HEK293 (cell line): ENCODE results near the gene R3HDM2.

Experiments used
- AEBP2 ChIP-seq: fragments of 450-650 bp; formaldehyde crosslinking; IDR thresholded peaks from 2 replicates; pipeline ENCODE4 v1.5.1; 2016; ENCODE audit warnings: missing biosample characterization, missing genetic modification characterization, borderline replicate concordance
- HOXC10 ChIP-seq: sonication (generic); formaldehyde crosslinking; IDR thresholded peaks from 2 replicates; pipeline ENCODE4 v1.8.1; 2023; ENCODE audit warnings: mild to moderate bottlenecking, missing genetic modification reagents
- KLF7 ChIP-seq: fragments of 450-650 bp; formaldehyde crosslinking; IDR thresholded peaks from 2 replicates; pipeline ENCODE4 v1.5.1; 2016; ENCODE audit warnings: missing biosample characterization, missing genetic modification characterization, borderline replicate concordance
- MYNN ChIP-seq: fragments of 450-650 bp; formaldehyde crosslinking; IDR thresholded peaks from 2 replicates; pipeline ENCODE4 v1.5.1; 2016; ENCODE audit warnings: missing biosample characterization, missing genetic modification characterization, borderline replicate concordance
- MZF1 ChIP-seq: fragments of 450-650 bp; formaldehyde crosslinking; IDR thresholded peaks from 2 replicates; pipeline ENCODE4 v1.5.1; 2017; ENCODE audit warnings: missing biosample characterization, missing genetic modification characterization, borderline replicate concordance
- REPIN1 ChIP-seq: fragments of 450-650 bp; formaldehyde crosslinking; IDR thresholded peaks from 2 replicates; pipeline ENCODE4 v1.5.1; 2017; ENCODE audit warnings: missing biosample characterization, missing genetic modification characterization, low read depth
- SALL2 ChIP-seq: fragments of 450-650 bp; formaldehyde crosslinking; IDR thresholded peaks from 2 replicates; pipeline ENCODE4 v1.5.0; 2017; ENCODE audit warnings: missing biosample characterization, mild to moderate bottlenecking, missing genetic modification characterization, borderline replicate concordance
- ZBTB10 ChIP-seq: fragments of 450-650 bp; formaldehyde crosslinking; IDR thresholded peaks from 2 replicates; pipeline ENCODE4 v1.5.1; 2016; ENCODE audit warnings: missing biosample characterization, missing genetic modification characterization
- ZBTB44 ChIP-seq: fragments of 450-650 bp; IDR thresholded peaks from 2 replicates; pipeline ENCODE4 v1.5.1; 2018; ENCODE audit warnings: missing biosample characterization, mild to moderate bottlenecking, missing genetic modification characterization
- ZBTB8A ChIP-seq: fragments of 450-650 bp; formaldehyde crosslinking; IDR thresholded peaks from 2 replicates; pipeline ENCODE4 v1.5.1; 2016; ENCODE audit warnings: missing biosample characterization, missing genetic modification characterization
- ZNF114 ChIP-seq: fragments of 450-650 bp; formaldehyde crosslinking; IDR thresholded peaks from 2 replicates; pipeline ENCODE4 v1.5.0; 2017; ENCODE audit warnings: missing biosample characterization, missing genetic modification characterization
- ZNF184 ChIP-seq: fragments of 450-650 bp; IDR thresholded peaks from 2 replicates; pipeline ENCODE4 v1.5.1; 2018; ENCODE audit warnings: missing biosample characterization, mild to moderate bottlenecking, missing genetic modification characterization
- ZNF214 ChIP-seq: fragments of 450-650 bp; formaldehyde crosslinking; IDR thresholded peaks from 2 replicates; pipeline ENCODE4 v1.5.1; 2017; ENCODE audit warnings: missing biosample characterization, mild to moderate bottlenecking, missing genetic modification characterization, borderline replicate concordance
- ZNF280D ChIP-seq: fragments of 450-650 bp; formaldehyde crosslinking; IDR thresholded peaks from 2 replicates; pipeline ENCODE4 v1.5.1; 2016; ENCODE audit warnings: missing biosample characterization, missing genetic modification characterization
- ZNF426 ChIP-seq: fragments of 450-650 bp; formaldehyde crosslinking; IDR thresholded peaks from 2 replicates; pipeline ENCODE4 v1.5.1; 2017; ENCODE audit warnings: missing biosample characterization, missing genetic modification characterization, mild to moderate bottlenecking, inconsistent platforms, moderate library complexity
- ZNF544 ChIP-seq: fragments of 450-650 bp; formaldehyde crosslinking; IDR thresholded peaks from 2 replicates; pipeline ENCODE4 v1.5.0; 2017; ENCODE audit warnings: missing biosample characterization, missing genetic modification characterization
- ZNF555 ChIP-seq: fragments of 450-650 bp; formaldehyde crosslinking; conservative IDR thresholded peaks from 2 replicates; pipeline ENCODE4 v1.5.1; 2017; ENCODE audit warnings: missing biosample characterization, mild to moderate bottlenecking, missing genetic modification characterization, inconsistent platforms
- ZNF580 ChIP-seq: fragments of 450-650 bp; formaldehyde crosslinking; IDR thresholded peaks from 2 replicates; pipeline ENCODE4 v1.5.1; 2016; ENCODE audit warnings: missing biosample characterization, missing genetic modification characterization
- ZNF585B ChIP-seq: fragments of 450-650 bp; formaldehyde crosslinking; IDR thresholded peaks from 2 replicates; pipeline ENCODE4 v1.5.1; 2016; ENCODE audit warnings: missing biosample characterization, missing genetic modification characterization
- ZNF626 ChIP-seq: fragments of 450-650 bp; sonication (Bioruptor Pico); formaldehyde crosslinking; IDR thresholded peaks from 2 replicates; pipeline ENCODE4 v1.5.1; 2018; ENCODE audit warnings: missing biosample characterization, missing genetic modification characterization, inconsistent platforms
- ZNF660 ChIP-seq: fragments of 450-650 bp; IDR thresholded peaks from 2 replicates; pipeline ENCODE4 v1.5.1; 2018; ENCODE audit warnings: missing biosample characterization, mild to moderate bottlenecking, missing genetic modification characterization
- ZNF692 ChIP-seq: fragments of 450-650 bp; formaldehyde crosslinking; IDR thresholded peaks from 2 replicates; pipeline ENCODE4 v1.5.1; 2016; ENCODE audit warnings: missing biosample characterization, missing genetic modification characterization
- ZSCAN4 ChIP-seq: fragments of 450-650 bp; formaldehyde crosslinking; IDR thresholded peaks from 2 replicates; pipeline ENCODE4 v1.5.1; 2017; ENCODE audit warnings: missing biosample characterization, missing genetic modification characterization
- TF ChIP-seq, protein P1 (sequence below): fragments of 450-650 bp; formaldehyde crosslinking; IDR thresholded peaks from 2 replicates; pipeline ENCODE4 v1.5.1; 2017; ENCODE audit warnings: missing biosample characterization, mild to moderate bottlenecking, missing genetic modification characterization, moderate library complexity

R3HDM2 gene

GRCh38 chr12:57238854-57239554, 191.8 kb downstream of the R3HDM2 start (continued):
- peak; percentile 38; the same call in 1 of the 2 replicates for TF ChIP-seq KLF7 (tag by site-specific recombination)
- TF ChIP-seq ZNF280D (tag by site-specific recombination), result no peak
- peak; percentile 42 for TF ChIP-seq ZBTB10
- peak; percentile 82 for TF ChIP-seq ZNF692 (tag by site-specific recombination)
- TF ChIP-seq ZNF555 (tag by site-specific recombination), result no peak
- no peak for TF ChIP-seq SALL2 (tag by site-specific recombination)
- no peak for TF ChIP-seq ZNF626 (tag by site-specific recombination)
- no peak for TF ChIP-seq ZNF544
- TF ChIP-seq ZNF580 (tag by site-specific recombination), result no peak
- TF ChIP-seq ZBTB44 (tag by site-specific recombination), result peak; percentile 85; the same call in 1 of the 2 replicates
- TF ChIP-seq REPIN1 (tag by site-specific recombination), result peak; percentile 21; the same call in 1 of the 2 replicates
- TF ChIP-seq ZNF426, result no peak
- 0 out of 2 replicates have a peak, but pooled peaks have one; percentile 53 for TF ChIP-seq ZSCAN4 (tag by site-specific recombination)
- peak; percentile 97 for TF ChIP-seq ZNF660
- TF ChIP-seq AEBP2 (tag by site-specific recombination), result no peak
- no peak for TF ChIP-seq MYNN (tag by site-specific recombination)
- no peak for TF ChIP-seq ZNF114
- no peak for TF ChIP-seq ZNF184 (tag by site-specific recombination)
- TF ChIP-seq ZNF585B, result no peak
- TF ChIP-seq ZBTB8A (tag by site-specific recombination), result peak; percentile 76
- no peak for TF ChIP-seq ZNF214
- TF ChIP-seq, protein P1, sequence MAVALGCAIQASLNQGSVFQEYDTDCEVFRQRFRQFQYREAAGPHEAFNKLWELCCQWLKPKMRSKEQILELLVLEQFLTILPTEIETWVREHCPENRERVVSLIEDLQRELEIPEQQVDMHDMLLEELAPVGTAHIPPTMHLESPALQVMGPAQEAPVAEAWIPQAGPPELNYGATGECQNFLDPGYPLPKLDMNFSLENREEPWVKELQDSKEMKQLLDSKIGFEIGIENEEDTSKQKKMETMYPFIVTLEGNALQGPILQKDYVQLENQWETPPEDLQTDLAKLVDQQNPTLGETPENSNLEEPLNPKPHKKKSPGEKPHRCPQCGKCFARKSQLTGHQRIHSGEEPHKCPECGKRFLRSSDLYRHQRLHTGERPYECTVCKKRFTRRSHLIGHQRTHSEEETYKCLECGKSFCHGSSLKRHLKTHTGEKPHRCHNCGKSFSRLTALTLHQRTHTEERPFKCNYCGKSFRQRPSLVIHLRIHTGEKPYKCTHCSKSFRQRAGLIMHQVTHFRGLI (tag by site-specific recombination), result peak; percentile 30; the same call in 1 of the 2 replicates
- TF ChIP-seq HOXC10 (CRISPR knock-in tag), result no peak
- TF ChIP-seq MZF1 (tag by site-specific recombination), result no peak
